ENCODE measurements around the gene NDUFS6.
"Not testable (repeated sequence)": the region's sequence is repeated elsewhere in the genome, so short reads cannot be mapped to it uniquely, and the experiment has no call there.

Gene NDUFS6

GRCh38 chr5:1784197-1785050 lies 16.8 kb upstream of the NDUFS6 start:
- DNase-seq, result no peak

GRCh38 chr5:1785062-1785461 lies 16.1 kb upstream of the NDUFS6 start:
- DNase-seq, result no peak

- no peak for DNase-seq
Observed at GRCh38 chr5:1785984-1786383, 15.2 kb upstream of the NDUFS6 start.

- DNase-seq, result no peak
Observed at GRCh38 chr5:1786621-1787471, 14.4 kb upstream of the NDUFS6 start.

GRCh38 chr5:1787472-1788047 lies 13.6 kb upstream of the NDUFS6 start:
- DNase-seq, result no peak

- no peak for DNase-seq
Observed at GRCh38 chr5:1788200-1788599, 13.0 kb upstream of the NDUFS6 start.

- no peak for DNase-seq
Observed at GRCh38 chr5:1788828-1789227, 12.4 kb upstream of the NDUFS6 start.

GRCh38 chr5:1789438-1789833 lies 11.8 kb upstream of the NDUFS6 start:
- DNase-seq, result peak in 1 of 2 experiments; percentile 39

GRCh38 chr5:1789834-1790471 lies 11.3 kb upstream of the NDUFS6 start:
- no peak for DNase-seq

GRCh38 chr5:1791176-1791575 lies 10.0 kb upstream of the NDUFS6 start:
- no peak for DNase-seq

- DNase-seq, result peak; percentile 84 to 85
Observed at GRCh38 chr5:1792842-1793266, 8.4 kb upstream of the NDUFS6 start.

- peak; percentile 68 to 71 for DNase-seq
Observed at GRCh38 chr5:1793301-1793740, 7.9 kb upstream of the NDUFS6 start.

- peak in 1 of 2 experiments; percentile 32 for DNase-seq
Observed at GRCh38 chr5:1793966-1794900, 7.0 kb upstream of the NDUFS6 start.

GRCh38 chr5:1794901-1795290 lies 6.3 kb upstream of the NDUFS6 start:
- no peak for DNase-seq

- DNase-seq, result no peak
Observed at GRCh38 chr5:1795506-1795905, 5.7 kb upstream of the NDUFS6 start.

- no peak for DNase-seq
Observed at GRCh38 chr5:1795931-1796330, 5.3 kb upstream of the NDUFS6 start.

- no peak for DNase-seq
Observed at GRCh38 chr5:1796371-1797102, 4.7 kb upstream of the NDUFS6 start.

- no peak for DNase-seq
Observed at GRCh38 chr5:1797103-1797800, 4.0 kb upstream of the NDUFS6 start.

- DNase-seq, result no peak
Observed at GRCh38 chr5:1797855-1798254, 3.4 kb upstream of the NDUFS6 start.

GRCh38 chr5:1798589-1798988 lies 2.6 kb upstream of the NDUFS6 start:
- DNase-seq, result not testable (repeated sequence)
